Anterior cingulate cortex (tissue), 58 donors: ENCODE results near the gene TIMM44.
"Not testable (repeated sequence)": the region's sequence is repeated elsewhere in the genome, so short reads cannot be mapped to it uniquely, and the experiment has no call there.

Experiments
- DNase-seq, 58 donors: peaks; one replicate each; lab custom pipeline; 2025; lab: John Stamatoyannopoulos, UW

Gene TIMM44

GRCh38 chr19:7926727-7927604 lies 16.5 kb downstream of the TIMM44 start:
- DNase-seq, result no peak

- DNase-seq, result peak in 42 of 58 donors; percentile 6 to 80 (median 45)
Observed at GRCh38 chr19:7926021-7926726, 17.3 kb downstream of the TIMM44 start, which contains the start of gene CTXN1. TSS of gene CTXN1 (minus strand) at chr19:7926135. CDS start at chr19:7925538, 597 bp downstream.

GRCh38 chr19:7925171-7925851 lies 18.2 kb downstream of the TIMM44 start:
- peak in 29 of 58 donors; percentile 8 to 68 (median 33) for DNase-seq

- DNase-seq, result no peak
Observed at GRCh38 chr19:7924651-7925170, 18.8 kb downstream of the TIMM44 start.

- peak in 3 of 58 donors; percentile 28 to 53 (median 29) for DNase-seq
Observed at GRCh38 chr19:7924241-7924640, 19.2 kb downstream of the TIMM44 start.

GRCh38 chr19:7923295-7924191 lies 19.9 kb downstream of the TIMM44 start:
- peak in 23 of 58 donors; percentile 13 to 79 (median 34) for DNase-seq

- DNase-seq, result no peak
Observed at GRCh38 chr19:7922836-7923195, 20.6 kb downstream of the TIMM44 start.

- no peak for DNase-seq
Observed at GRCh38 chr19:7921967-7922835, 21.3 kb downstream of the TIMM44 start.

GRCh38 chr19:7921302-7921966 lies 22.0 kb downstream of the TIMM44 start:
- peak in 3 of 58 donors; percentile 44 to 58 (median 53) for DNase-seq

- DNase-seq, result peak; percentile 70 to 100 (median 97)
Observed at GRCh38 chr19:7920519-7921301, 22.8 kb downstream of the TIMM44 start.

GRCh38 chr19:7919610-7920518 lies 23.6 kb downstream of the TIMM44 start, which contains the start of gene SNAPC2:
TSS of gene SNAPC2 (plus strand) at chr19:7920338. CDS start at chr19:7920367, 29 bp downstream.
- peak; percentile 65 to 97 (median 92) for DNase-seq

- DNase-seq, result peak in 1 of 58 donors; percentile 4
Observed at GRCh38 chr19:7918615-7919421, 24.6 kb downstream of the TIMM44 start.

- not testable (repeated sequence) for DNase-seq
Observed at GRCh38 chr19:7918062-7918614, 25.3 kb downstream of the TIMM44 start.

GRCh38 chr19:7917267-7918061 lies 26.0 kb downstream of the TIMM44 start:
- peak in 27 of 58 donors; percentile 14 to 74 (median 35) for DNase-seq
